Colonic mucosa (tissue), 4 donors: ENCODE results near the gene IQGAP2. TPM values are rescaled to one million over a fixed set of nuclear protein-coding genes. Genes with fewer than 3 reads are reported as not detected.

Experiments used
- DNase-seq: peaks from one replicate; pipeline ENCODE4 v3.0.0-alpha.2; 2020
- H3K27ac ChIP-seq: fragments of 200-600 bp; one replicate; pipeline ENCODE4 v1.8.0; 2021
- H3K27me3 ChIP-seq: fragments of 200-600 bp; one replicate; pipeline ENCODE4 v1.8.0; 2021
- H3K36me3 ChIP-seq: fragments of 200-600 bp; one replicate; pipeline ENCODE4 v1.8.0; 2021
- H3K4me1 ChIP-seq: fragments of 200-600 bp; one replicate; pipeline ENCODE4 v1.8.0; 2021; ENCODE audit warnings: mild to moderate bottlenecking
- H3K4me3 ChIP-seq: fragments of 200-600 bp; one replicate; pipeline ENCODE4 v1.8.0; 2021
- H3K9ac ChIP-seq, 2 donors: one replicate each; pipeline ENCODE4 v1.7.0; 2013; ENCODE audit warnings: control low read depth in 2 of 2, low read depth in 2 of 2, low read length in 2 of 2
- H3K9me3 ChIP-seq: fragments of 200-600 bp; one replicate; pipeline ENCODE4 v1.8.0; 2021
- intact Hi-C: fragments of 100-400 bp; cut with DNase I; formaldehyde crosslinking; loops from one replicate; pipeline ENCODE4 v1.14.1; 2022
- total RNA-seq, 2 donors: library from RNA; stranded (reverse); fragmentation: NEBNext Ultra II Directional in 1 of 2; extraction: Animal tissue kit (Norgen Biotek cat#: 25700) in 1 of 2; gene quantifications; one replicate each; pipeline ENCODE4 v1.2.1, GENCODE V29; 2021
- TF ChIP-seq, protein P1 (sequence below): fragments of 200-600 bp; IDR thresholded peaks from one replicate; pipeline ENCODE4 v1.8.0; 2022; ENCODE audit warnings: antibody characterized with exemption, mild to moderate bottlenecking
- donor health status: healthy.
- donor health status: DM: no; HTN: no; CAD: no.
- donor health status: DM: no; HTN: no; CAD: no.

IQGAP2 gene
- total RNA-seq, 2 donors from 2014 or later = 62.2 to 75.6 TPM

DNA sequence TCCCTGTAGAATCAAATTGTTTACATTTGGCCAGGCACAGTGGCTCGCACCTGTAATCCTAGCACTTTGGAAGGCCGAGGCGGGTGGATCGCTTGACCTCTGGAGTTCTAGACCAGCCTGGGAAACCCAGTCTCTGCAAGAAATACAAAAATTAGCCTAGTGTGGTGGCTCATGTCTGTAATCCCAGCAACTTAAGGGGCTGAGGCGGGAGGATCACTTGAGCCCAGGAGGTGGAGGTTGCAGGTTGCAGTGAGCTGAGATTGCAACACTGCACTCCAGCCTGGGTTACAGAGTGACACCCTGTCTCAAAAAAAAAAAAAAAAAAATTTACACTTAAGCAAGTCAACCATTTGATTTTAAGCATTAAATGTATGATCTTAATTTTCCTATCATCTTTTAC is 17.5 kb upstream of the IQGAP2 start:
- no peak overlapping the region for H3K27ac ChIP-seq
- intact Hi-C loops = no loop called here
- no peak overlapping the region for H3K9ac ChIP-seq
- no peaks in the 10 kb centered on the region for H3K27me3 ChIP-seq
- DNase-seq = no peak
- H3K9me3 ChIP-seq = no peaks in the 10 kb centered on the region
- H3K36me3 ChIP-seq = no peaks in the 10 kb centered on the region
- TF ChIP-seq, protein P1, sequence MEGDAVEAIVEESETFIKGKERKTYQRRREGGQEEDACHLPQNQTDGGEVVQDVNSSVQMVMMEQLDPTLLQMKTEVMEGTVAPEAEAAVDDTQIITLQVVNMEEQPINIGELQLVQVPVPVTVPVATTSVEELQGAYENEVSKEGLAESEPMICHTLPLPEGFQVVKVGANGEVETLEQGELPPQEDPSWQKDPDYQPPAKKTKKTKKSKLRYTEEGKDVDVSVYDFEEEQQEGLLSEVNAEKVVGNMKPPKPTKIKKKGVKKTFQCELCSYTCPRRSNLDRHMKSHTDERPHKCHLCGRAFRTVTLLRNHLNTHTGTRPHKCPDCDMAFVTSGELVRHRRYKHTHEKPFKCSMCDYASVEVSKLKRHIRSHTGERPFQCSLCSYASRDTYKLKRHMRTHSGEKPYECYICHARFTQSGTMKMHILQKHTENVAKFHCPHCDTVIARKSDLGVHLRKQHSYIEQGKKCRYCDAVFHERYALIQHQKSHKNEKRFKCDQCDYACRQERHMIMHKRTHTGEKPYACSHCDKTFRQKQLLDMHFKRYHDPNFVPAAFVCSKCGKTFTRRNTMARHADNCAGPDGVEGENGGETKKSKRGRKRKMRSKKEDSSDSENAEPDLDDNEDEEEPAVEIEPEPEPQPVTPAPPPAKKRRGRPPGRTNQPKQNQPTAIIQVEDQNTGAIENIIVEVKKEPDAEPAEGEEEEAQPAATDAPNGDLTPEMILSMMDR = no peak
- H3K4me1 ChIP-seq = peaks cover 14% of the 10 kb centered on the region
- no peak overlapping the region for H3K4me3 ChIP-seq

DNA sequence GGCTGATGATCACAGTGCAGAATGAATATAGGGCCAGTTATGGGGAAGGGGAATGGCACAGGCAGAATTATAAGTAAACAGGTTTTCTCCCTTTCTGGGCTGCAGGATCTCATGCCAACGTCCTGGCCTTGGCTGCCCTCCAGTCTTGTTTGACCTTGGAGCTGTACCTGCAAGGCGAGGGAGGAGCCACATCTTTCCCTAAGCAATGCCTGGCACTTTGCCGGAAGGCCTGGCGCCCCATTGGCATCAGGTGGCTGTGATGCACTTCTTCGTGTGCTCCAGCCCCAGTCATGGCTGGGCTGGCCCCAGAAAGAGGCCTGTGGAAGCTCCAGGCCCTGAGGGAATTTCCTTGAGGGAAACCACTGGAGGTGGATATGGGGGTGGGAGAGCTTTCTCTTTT is 16.7 kb upstream of the IQGAP2 start:
- no peak overlapping the region for H3K4me3 ChIP-seq
- H3K36me3 ChIP-seq = no peaks in the 10 kb centered on the region
- no peaks in the 10 kb centered on the region for H3K27me3 ChIP-seq
- intact Hi-C loops = no loop called here
- TF ChIP-seq, protein P1 = no peak
- H3K4me1 ChIP-seq = peaks cover 14% of the 10 kb centered on the region
- no peak overlapping the region for H3K27ac ChIP-seq
- peak; percentile 94 for DNase-seq
- H3K9me3 ChIP-seq = no peaks in the 10 kb centered on the region
- no peak overlapping the region for H3K9ac ChIP-seq

DNA sequence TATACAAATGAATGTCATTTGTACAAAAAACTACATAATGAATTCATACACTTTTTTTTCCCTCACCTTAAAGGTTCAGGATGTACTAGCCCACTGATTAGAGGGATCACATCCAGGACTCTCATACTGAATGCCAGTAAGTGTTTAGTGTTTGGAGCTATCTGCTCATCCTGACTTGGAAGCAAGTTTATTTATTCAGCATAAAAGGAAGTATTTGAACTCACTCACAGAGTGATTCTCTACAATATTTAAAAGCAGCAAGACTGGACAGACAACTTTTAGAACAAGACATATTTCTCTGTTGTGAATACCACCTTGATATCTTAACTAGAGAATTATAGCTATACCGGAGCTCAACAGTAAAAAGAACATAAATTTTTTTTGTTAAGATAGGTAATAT is 14.8 kb upstream of the IQGAP2 start:
- H3K4me1 ChIP-seq = peaks cover 14% of the 10 kb centered on the region

DNA sequence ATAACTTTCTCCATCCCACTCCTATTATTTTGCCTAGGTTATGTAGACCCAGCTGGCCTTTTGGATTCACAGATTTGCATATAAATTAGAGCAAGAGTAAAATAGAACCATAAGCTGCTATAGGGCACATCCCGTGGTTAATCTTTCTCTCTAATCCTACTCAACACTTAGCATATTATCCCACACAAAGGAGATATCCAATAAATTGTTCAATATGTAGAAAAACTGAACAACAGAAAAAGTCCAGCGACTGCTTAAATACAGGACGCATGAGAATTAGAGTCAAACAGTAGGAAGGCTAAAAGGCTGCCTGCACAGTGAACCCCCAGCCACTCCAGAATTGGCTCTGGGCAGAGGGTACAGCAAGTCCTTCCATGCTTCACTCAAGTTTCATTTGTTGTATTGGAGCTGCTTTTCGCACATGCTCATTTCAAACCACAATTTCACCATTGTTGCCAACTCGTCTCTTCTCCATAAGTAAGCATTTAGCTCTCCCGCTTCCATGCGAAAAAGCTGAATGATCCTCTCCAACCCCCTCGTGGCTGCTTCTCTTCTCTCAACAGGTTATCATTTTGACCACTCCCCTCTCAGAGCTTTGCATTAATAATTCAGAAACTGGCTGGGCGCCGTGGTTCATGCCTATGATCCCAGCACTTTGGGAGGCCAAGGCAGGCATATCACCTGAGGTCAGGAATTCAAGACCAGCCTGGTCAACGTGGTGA is 14.1 kb upstream of the IQGAP2 start:
- intact Hi-C loops = no loop called here
- TF ChIP-seq, protein P1 = no peak
- Histone ChIP-seq H3K27me3 (no peaks in the 10 kb centered on the region), H3K9ac (no peak overlapping the region), H3K36me3 (no peaks in the 10 kb centered on the region), H3K27ac (no peak overlapping the region), H3K4me1 (peaks cover 14% of the 10 kb centered on the region), H3K9me3 (no peaks in the 10 kb centered on the region), H3K4me3 (no peak overlapping the region)
- no peak for DNase-seq

More for the DNA sequence above, 14.8 kb upstream of the IQGAP2 start:
- H3K27ac ChIP-seq = no peak overlapping the region
- no peaks in the 10 kb centered on the region for H3K27me3 ChIP-seq
- no peak overlapping the region for H3K4me3 ChIP-seq
- DNase-seq = no peak
- no peaks in the 10 kb centered on the region for H3K36me3 ChIP-seq
- TF ChIP-seq, protein P1 = no peak
- H3K9me3 ChIP-seq = no peaks in the 10 kb centered on the region
- intact Hi-C loops = no loop called here
- no peak overlapping the region for H3K9ac ChIP-seq

DNA sequence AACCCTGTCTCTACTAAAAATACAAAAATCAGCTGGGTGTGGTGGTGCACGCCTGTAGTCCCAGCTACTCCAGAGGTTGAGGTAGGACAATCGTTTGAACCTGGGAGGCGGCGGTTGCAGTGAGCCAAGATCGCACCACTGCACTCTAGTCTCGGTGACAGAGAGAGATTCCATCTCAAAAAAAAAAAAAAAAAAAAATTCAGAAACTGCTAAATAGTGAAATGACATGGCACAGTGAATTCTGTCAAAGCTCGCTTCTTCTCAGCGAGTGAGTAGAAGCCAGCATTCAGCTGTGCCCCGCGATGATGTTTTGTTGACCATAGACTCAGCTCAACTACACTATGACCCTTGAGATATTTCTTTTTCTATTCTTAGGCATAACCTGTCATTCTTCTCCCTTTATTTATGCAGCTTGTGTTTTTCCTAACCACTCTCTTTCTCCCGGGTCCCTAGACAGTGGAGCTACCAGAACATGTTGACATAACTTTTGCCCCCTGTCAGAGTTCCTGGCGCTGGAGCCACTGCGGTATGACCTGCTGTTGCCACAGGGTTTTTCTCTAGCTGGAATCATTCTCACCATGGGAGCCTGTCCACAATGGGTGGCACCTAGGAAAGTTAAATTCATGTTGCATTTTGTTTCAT is 13.5 kb upstream of the IQGAP2 start:
- intact Hi-C loops = loop anchor here (10.0 kb wide), 1 partner anchor 45 kb away; no protein-coding TSS in a partner anchor
- Histone ChIP-seq H3K9ac (no peak overlapping the region), H3K9me3 (no peaks in the 10 kb centered on the region), H3K4me1 (peaks cover 14% of the 10 kb centered on the region), H3K4me3 (no peak overlapping the region), H3K27ac (no peak overlapping the region), H3K27me3 (no peaks in the 10 kb centered on the region), H3K36me3 (no peaks in the 10 kb centered on the region)
- no peak for DNase-seq
- TF ChIP-seq, protein P1 = no peak
